ENCODE results near the gene SLC35C1. TPM values are rescaled to one million over a fixed set of nuclear protein-coding genes. Genes with fewer than 3 reads are reported as not detected.

The SLC35C1 gene
- total and polyA plus RNA-seq, 2 of the 8 experiments (the other 6 are each of a cell fraction or from before 2014, with no cell fraction given), result 4.6 to 10.6 TPM

DNA sequence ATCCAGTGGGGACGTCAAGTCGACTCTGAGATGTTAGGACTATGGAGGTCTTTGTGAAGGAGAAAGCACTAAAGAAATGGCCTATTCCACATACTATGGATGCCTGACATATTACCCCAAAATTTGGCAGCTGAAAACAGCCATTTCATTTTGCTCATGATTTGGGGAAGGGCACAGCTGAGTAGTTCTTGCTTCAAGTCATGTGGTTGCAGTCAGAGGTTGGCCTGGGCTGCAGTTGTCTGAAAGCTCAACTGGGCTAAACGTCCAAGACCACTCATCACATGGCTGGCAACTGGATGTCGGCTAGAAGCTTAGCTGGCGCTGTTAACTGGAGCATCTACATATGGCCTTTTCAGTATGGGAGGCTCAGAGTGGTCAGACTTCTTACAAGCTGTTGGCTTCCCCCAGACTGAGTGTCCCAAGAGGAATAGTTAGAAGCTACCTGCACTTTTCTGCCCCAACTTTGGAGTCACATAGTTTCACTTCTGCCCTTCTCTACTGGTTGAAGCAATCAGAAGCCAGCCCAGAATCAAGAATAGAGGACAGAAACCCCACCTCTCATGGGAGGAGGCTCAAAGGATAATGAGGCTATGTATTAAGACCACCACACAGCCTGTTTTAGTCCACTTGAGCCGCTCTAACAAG, 14.1 kb downstream of the SLC35C1 start:
- H3K56ac ChIP-seq (replicated peaks; ENCODE audit: insufficient read length, low read depth, low read length), result no peak overlapping the region
- H2BK15ac ChIP-seq (ENCODE audit: low read length), result no peak overlapping the region
- DNase-seq (ENCODE audit: low read depth in 1 of 2, low spot score in 2 of 2) (no peak), FAIRE-seq (no peak)
- no peak overlapping the region for H3K18ac ChIP-seq (ENCODE audit: extremely low read depth, low read length)
- H3K4me3 ChIP-seq (ENCODE audit: extremely low read depth in 1 of 4, insufficient read depth in 2 of 4, low read depth in 3 of 4, low read length in 4 of 4), result no peak overlapping the region
- WGBS, 2 experiments (ENCODE audit: extremely low coverage in 1 of 2, insufficient coverage in 1 of 2, insufficient read length in 1 of 2, insufficient replicate concordance in 2 of 2, low coverage in 1 of 2, low lambda C conversion rate in 2 of 2, missing lambda C conversion rate in 1 of 2), result 88% methylated on average over 6 of the region's 6 CpGs; no CpG with 5 or more reads in 1 of the 2 experiments
- no peak overlapping the region for H2BK12ac ChIP-seq (ENCODE audit: low read depth, low read length)
- H2BK20ac ChIP-seq (ENCODE audit: low read length), result no peak overlapping the region
- no peak overlapping the region for H4K8ac ChIP-seq (ENCODE audit: extremely low read depth, insufficient read depth, low read length)
- no peaks in the 10 kb centered on the region for H3K79me2 ChIP-seq (ENCODE audit: control insufficient read depth in 1 of 2, insufficient read depth in 2 of 2, low read length in 2 of 2)
- H4K5ac ChIP-seq (ENCODE audit: insufficient read length, low read depth, low read length), result no peak overlapping the region
- no peak overlapping the region for H2AK5ac ChIP-seq (ENCODE audit: low read depth, low read length)
- H3K9me3 ChIP-seq (ENCODE audit: insufficient read depth in 2 of 2, low read depth in 1 of 2, low read length in 1 of 2), result no peaks in the 10 kb centered on the region
- H3K27me3 ChIP-seq (replicated peaks in 1 of 4; ENCODE audit: control insufficient read depth in 3 of 4, extremely low read depth in 1 of 4, insufficient read depth in 3 of 4, low read length in 3 of 4), result 0 out of 7 replicates have a peak, but pooled peaks cover 0 to 2% (median 0%) of the 10 kb centered on the region in 4 experiments
- ChIA-PET CTCF (ENCODE audit: partially characterized antibody) (interaction anchor here (0.5 to 3.7 kb wide), 5 partner anchors 15 to 448 kb away, joined by 3 to 29 read pairs (median 3); no protein-coding TSS in a partner anchor), POLR2A (ENCODE audit: partially characterized antibody) (interaction anchor here (1.2 kb wide), 1 partner anchor 28 kb away, joined by 3 read pairs; the partner anchor contains the start of gene CRY2)
- no peak overlapping the region for H4K91ac ChIP-seq (replicated peaks; ENCODE audit: insufficient read length, low read length)
- H3K14ac ChIP-seq (ENCODE audit: insufficient read length), result no peak overlapping the region
- H3K9ac ChIP-seq (replicated peaks in 1 of 4; ENCODE audit: extremely low read depth in 1 of 4, low read depth in 3 of 4, low read length in 3 of 4), result no peak overlapping the region
- no peak overlapping the region for H2BK5ac ChIP-seq (ENCODE audit: low read depth, low read length)
- H4K20me1 ChIP-seq (replicated peaks in 1 of 2; ENCODE audit: control insufficient read depth in 1 of 2, insufficient read depth in 2 of 2, low read length in 2 of 2), result no peaks in the 10 kb centered on the region
- no peak overlapping the region for H2AFZ ChIP-seq (ENCODE audit: low read length)
- no peak overlapping the region for H3K4ac ChIP-seq (replicated peaks; ENCODE audit: insufficient read length, low read depth, low read length)
- no peak overlapping the region for H3K4me2 ChIP-seq (ENCODE audit: insufficient read depth in 1 of 2, low read depth in 2 of 2, low read length in 2 of 2)
- no peaks in the 10 kb centered on the region for H3K36me3 ChIP-seq (ENCODE audit: control insufficient read depth in 2 of 4, insufficient read depth in 4 of 4, low read length in 3 of 4)
- H3K23me2 ChIP-seq (ENCODE audit: low read depth, low read length), result no peaks in the 10 kb centered on the region
- H3K27ac ChIP-seq (ENCODE audit: low read depth, low read length), result no peak overlapping the region
- H3K23ac ChIP-seq (ENCODE audit: insufficient read length), result no peak overlapping the region
- no peaks in the 10 kb centered on the region for H3K79me1 ChIP-seq (ENCODE audit: low read depth, low read length)
- peaks cover 5 to 9% (median 7%) of the 10 kb centered on the region in 4 experiments; a peak in 5 of 7 replicates for H3K4me1 ChIP-seq (replicated peaks in 1 of 4; ENCODE audit: control insufficient read depth in 3 of 4, insufficient read depth in 4 of 4, low read length in 3 of 4)
- no peak overlapping the region for H2BK120ac ChIP-seq (replicated peaks; ENCODE audit: low read depth, low read length)
- no peak for TF ChIP-seq HDAC6 (IDR thresholded peaks at IDR 0.05; ENCODE audit: low read depth, low read length)
- TF ChIP-seq CHD2 (IDR thresholded peaks at IDR 0.05; ENCODE audit: low read length), result no peak
- no peak for TF ChIP-seq TEAD4 (IDR thresholded peaks at IDR 0.05; ENCODE audit: low read depth, low read length)
- TF ChIP-seq RXRA (IDR thresholded peaks at IDR 0.05; ENCODE audit: insufficient read depth, low read depth, low read length), result no peak
- no peak for TF ChIP-seq KDM5A (IDR thresholded peaks at IDR 0.05; ENCODE audit: low read length)
- TF ChIP-seq EGR1 (IDR thresholded peaks at IDR 0.05; ENCODE audit: borderline replicate concordance, low read depth, low read length), result no peak
- TF ChIP-seq RFX5 (IDR thresholded peaks at IDR 0.05; ENCODE audit: borderline replicate concordance, low read depth, low read length), result no peak
- TF ChIP-seq KDM1A (IDR thresholded peaks at IDR 0.05; ENCODE audit: borderline replicate concordance, low read length), result no peak
- TF ChIP-seq SRF (IDR thresholded peaks at IDR 0.05; ENCODE audit: low read depth, low read length), result no peak
- TF ChIP-seq HDAC2 (IDR thresholded peaks at IDR 0.05; ENCODE audit: borderline replicate concordance in 1 of 2, low read depth in 2 of 2, low read length in 2 of 2), result no peak
- TF ChIP-seq BACH1 (IDR thresholded peaks at IDR 0.05; ENCODE audit: low read length), result no peak
- TF ChIP-seq NRF1 (IDR thresholded peaks at IDR 0.05; ENCODE audit: low read depth, low read length), result no peak
- TF ChIP-seq BRCA1 (IDR thresholded peaks at IDR 0.05; ENCODE audit: low read depth, low read length), result no peak
- TF ChIP-seq SUZ12 (IDR thresholded peaks at IDR 0.05; ENCODE audit: low read length), result no peak

Measured in H1 (cell line).